Stimulated activated CD8-positive, alpha-beta memory T cell treated with anti-CD3 and anti-CD28 coated beads, Interleukin-12 subunit alpha, Interleukin-12 subunit beta, amount 100 ng/mL, for 1 hour (primary cell): ENCODE measurements around the gene PRKG1.
"Not testable (repeated sequence)": the region's sequence is repeated elsewhere in the genome, so short reads cannot be mapped to it uniquely, and the experiment has no call there.

ENCODE experiments used
- DNase-seq: peaks from one replicate; pipeline ENCODE4 v3.0.0-alpha.2; 2020; ENCODE audit warnings: low read depth

The PRKG1 gene

DNA sequence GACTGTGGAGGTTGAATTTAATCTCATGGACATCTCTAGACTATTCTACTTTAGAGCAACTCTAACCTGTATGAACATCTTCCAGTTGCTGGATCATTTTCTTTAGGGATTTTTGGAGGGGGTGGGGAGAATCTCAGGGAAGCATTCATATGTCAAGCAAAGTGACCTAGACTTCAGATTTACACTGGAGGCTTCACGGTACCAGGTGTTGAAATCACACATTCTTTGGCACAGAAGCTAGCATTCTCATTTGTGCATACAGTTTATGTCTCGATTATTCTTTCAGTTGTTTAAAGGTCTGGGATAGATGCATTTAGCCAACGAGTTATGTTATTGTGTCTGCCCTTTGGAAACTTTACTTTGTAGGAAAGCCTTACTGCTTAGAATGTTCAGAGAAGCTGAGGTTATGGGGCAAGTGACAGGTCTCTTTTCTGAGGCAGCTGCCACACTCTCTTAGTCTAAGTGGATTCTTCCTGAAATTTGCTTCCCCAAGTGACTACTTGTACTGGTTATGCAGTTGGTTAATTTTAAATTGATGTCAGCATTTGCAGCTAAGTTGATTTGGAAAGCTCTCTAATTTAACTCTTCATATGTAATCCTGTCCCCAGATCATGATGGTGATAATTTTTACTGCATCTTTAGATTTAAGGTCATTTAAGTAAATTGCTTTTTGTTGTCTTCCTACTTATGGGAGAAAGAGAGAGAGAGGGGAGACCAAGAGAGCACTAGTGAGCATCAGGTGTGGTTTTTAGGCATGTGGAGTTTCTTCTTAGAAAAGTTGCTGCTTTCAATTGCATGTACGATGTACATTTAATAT is 153.8 kb downstream of the PRKG1 start:
- DNase-seq: no peak

DNA sequence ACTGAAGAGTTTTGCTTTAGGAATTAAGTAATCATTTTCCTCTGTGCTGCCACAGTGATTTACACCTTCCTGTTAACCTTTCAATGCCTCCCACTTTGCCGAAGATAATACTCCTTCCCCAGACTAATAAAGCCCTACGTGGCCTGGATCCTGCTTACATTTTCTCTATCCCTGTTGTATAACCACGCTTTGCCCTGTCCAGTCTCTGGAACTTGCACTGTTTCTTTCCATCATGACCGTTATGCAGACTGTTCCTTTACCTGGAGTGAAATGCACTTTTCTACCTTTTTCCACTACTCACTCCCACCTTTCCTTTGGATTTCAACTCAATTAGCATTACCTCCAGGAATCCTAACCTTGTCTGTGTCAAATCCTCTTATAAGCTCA is 154.4 kb downstream of the PRKG1 start:
- DNase-seq: no peak

DNA sequence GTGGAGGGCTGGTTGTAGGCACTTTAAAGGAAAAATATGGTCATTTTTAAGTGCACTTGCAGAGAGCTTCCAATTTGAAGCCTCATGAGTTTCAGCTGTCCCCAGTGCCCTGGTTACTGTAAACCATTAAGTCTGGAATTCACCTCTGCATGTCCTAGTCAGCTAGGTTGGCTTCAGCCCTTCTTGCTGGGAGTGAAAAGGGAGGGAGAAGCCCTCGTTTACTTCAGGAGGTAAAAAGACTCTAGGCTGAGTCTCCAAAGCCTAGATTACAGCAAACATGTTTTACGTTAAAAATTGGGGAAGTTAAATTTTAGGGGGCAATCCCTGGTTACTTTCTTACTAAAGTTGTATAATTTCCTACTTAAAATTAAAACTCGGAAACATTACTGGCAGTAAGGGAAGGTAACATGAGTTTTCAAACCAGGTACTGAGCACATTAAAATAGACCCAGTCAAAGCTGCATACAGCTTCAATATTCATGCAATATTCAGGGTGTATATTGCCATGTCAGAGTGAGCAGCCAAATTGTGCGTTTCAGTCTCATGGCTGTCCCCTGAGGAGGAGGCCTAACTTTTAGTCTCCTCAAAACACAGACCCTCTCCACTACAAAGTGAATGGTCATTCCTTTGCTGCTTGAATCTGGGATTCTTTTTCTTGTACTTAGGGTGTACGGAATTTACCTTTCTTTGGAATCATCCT is 156.7 kb downstream of the PRKG1 start:
- no peak for DNase-seq

DNA sequence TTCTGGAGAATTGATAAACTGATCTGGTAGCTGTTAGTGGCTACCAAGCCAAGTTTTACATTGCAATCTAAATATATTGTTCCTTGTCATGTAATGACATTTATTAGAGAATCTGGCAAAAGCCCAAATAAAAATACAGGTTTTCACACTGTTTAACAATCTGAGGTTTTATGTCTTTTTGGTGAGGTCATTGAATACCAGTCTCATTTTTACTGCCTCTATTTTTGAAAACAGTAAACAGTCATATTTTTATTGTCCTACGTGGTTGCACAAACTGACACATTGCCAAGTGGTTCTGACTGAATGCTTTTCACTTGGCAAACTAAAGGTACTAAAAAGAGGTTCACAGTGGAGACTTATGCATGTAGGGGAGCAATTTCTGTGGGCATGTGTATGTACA is 157.5 kb downstream of the PRKG1 start:
- no peak for DNase-seq

DNA sequence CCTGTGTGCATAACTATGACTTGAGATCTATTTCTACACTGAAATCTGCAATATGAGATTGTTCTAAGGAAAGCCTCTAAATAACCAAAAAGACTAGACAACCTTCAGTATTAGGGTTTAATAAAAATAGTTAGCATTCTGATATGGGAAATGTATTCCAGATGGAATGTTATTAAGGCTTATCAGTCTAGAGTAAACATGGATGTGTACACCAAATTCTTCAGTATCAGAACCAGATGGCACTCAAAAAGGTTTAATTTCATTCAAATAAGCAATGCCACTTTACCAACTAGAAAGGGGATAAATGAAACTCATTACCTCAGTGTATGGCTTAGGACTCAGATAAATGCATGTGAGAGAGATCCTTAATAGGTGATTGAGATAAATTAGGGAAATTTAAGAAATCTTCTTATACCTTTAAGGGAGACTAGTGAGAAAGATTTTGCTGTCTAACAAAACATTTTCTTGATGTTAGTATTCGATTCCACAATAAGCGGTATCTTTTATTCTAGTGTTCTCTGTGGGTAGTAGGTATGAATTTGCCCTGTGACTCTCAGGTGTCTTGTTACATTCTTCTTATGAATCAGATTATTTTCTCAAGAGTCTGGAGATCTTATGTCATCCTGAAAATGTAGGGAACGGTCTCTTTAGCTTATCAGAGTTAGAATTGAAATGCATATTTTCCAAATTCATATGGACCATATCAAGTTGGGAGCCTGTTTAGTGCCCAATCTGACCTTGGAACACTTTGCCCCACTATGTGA is 159.2 kb downstream of the PRKG1 start:
- DNase-seq: no peak

DNA sequence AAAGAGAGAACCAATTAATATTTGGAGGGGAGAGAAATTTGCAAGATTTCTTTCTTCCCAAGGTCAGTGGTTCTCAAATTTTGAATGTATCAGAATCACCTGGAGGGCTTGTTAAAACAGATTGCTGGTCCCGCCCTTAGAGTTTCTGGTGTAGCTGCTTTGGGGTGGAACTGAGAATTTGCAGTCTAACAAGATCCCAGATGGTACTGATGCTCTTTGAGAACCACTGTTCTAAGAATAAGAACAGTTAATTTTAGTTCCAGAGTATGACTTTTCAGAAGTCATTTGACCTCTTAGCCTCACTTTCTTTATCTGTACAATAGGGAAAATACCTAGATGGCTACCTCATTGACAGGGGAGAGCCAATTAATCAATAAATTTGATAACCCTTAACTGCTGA is 161.6 kb downstream of the PRKG1 start:
- DNase-seq: no peak

DNA sequence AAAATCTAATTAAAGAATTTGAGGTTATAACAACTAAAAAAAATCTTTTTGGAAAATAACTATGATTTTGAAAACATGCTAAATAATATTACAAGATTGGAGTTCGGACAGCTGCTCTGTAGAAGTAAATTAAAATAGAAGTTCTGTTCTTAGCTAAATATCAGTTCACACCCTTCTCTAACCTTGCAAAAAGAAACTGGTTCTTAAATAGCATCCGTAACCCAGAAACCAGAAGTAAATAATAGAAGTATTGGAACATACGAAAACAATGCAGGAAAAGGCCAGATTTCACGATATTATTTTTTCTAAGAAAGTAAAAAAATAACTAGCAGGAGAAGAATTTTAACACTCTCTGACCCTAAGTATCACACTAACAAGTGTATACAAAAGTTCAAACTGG is 164.7 kb downstream of the PRKG1 start:
- DNase-seq: no peak

DNA sequence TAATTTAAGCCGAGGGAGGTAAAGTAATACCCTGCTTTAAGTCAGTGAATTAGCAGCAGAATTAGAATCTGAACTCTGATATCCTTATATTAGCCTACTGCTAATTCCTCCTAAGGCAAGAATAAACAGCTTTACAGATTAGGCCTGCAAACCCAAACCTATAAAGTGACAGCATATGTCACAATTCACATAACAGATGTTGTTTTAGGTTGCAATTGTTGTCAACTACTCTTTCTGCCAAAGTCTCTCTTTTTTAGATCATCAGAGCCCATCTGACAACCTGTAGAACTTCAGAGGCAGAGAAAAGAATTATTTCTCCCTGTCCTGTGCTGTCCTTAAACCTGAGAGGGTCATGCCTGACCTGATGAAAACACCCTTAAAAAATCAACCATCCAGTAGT is 167.2 kb downstream of the PRKG1 start:
- DNase-seq: no peak

DNA sequence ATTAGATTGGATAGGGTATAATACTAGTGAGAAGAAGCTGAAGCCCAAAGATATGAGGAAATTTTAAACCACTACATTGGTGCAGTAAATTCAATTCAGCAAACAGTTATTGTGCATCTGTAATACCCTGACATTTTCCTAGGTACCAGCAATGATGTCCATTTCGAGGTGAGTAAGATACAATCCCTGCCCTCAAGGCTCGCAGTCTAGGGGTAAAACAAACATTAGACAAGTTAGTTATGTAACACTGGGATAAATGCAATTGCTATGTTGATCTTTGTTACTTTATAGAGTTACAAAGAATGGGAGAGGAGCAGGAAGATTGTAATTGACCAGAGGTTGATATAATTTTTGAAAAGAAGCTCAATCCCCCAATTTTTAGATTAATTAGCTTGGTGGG is 168.1 kb downstream of the PRKG1 start:
- DNase-seq: no peak

DNA sequence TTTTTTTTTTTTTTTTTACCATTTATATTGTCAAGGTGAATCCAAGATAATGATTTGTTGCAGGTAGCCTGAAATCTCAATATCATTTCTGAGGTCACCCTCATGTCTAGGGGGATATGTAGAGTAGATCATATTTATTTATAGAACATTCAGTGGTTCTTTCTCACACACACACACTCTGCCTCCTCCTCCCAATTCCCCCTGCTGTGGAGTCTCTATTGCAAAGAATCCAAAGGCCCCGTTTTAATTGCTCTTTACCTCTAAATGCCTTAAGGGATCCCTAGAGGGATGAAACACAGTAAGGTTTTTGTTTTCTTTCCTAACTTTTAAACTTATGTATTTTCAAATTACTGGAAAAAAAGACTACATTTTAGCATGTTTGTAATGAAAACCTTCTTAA is 170.0 kb downstream of the PRKG1 start:
- DNase-seq: no peak

DNA sequence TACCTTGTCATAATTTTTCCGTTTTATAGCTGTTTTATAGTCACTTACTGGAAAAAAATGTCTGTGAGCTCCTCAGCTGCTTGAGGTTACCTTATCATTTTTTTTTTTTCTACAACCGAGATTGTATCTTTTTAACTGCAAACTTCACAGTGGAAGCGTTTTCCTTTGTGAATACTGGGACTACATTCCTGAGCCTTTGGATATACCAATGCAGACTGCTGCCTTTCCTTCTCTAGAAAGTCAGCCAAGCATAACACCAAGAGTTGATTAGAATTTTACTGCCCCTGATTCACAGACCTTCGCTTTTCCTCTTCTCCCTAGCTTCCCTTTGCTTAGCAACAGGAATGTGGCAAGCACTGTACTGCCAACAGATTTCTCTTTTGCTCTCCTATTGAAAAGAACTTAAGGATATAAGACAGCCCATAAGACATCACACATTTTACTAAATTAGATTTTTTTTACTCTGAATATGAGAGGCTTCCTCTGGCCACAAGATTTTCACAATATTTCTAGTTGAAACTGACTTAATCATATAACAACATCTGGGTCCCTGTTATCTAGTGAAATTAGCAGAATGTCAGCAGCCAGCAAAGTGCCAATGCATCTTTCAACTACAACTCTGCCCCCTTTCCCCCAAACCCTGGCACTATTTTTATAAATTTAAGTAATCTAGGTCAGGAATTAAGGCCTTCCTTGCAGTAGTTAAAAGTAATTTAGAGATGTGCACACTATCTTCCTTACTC is 170.6 kb downstream of the PRKG1 start:
- no peak for DNase-seq

DNA sequence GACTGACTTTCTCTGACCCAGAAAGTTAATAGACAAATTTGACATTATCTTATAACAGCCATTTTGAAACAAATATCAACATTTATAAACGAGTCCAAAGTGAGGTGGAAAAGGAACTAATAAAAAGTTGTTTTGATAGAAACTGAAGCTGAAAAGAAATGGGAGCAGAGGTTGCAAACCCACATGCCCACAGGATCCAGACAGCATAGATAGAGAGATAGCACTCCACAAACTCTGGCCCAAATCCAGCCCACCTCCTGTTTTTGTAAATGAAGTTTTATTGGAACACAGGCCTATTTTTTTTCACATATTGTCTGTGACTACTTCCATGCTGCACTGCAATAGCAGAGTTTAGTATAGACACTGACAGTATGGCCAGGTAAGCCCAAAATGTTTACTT is 171.9 kb downstream of the PRKG1 start:
- DNase-seq: no peak

DNA sequence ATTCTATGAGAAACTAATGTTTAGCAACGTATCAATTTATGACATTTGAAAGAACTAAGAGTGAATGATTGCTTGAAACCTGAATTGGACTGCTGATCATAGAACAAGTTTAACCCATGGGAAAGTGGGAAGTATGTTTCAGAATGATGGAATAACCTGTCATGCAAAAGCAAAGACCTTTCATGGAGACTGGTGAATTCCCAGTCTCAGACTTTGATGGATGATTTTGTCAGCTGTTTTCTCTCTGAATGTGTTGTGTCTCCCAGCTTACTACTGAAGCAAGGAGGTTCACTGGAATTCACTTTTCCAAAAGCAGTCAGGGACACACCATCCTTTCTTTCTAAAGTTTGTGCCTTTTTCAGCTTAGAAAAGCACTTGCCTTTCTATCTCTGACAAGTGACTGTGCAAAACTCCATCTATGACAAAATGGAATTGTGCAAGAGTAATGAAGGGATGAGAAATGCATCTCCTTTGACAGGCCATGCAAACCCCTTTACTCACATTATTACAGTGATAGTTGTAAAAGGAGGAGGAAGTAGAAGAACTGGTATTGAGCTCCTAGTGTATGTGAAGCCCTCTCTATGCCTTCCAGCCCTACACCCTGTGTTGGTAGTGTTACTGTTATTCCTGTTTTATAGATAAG is 176.1 kb downstream of the PRKG1 start:
- no peak for DNase-seq

DNA sequence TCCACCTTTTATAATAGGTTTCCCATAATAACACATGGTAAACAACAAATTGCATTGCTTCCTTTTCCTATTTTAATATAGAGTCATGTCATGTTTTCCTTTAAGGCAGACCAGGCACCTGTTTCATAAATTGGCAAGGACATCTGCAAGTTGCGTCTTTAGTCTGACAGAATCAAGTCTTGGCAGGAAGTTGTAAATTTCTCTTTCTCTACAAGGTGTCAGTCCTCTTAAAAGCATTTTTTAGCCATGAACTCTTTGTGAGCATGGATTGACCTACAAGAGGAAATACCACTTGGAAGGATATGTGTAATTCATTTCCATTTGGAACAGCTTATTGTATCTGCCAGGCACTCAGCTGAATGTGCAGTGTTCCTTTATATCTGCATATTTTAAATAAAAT is 176.8 kb downstream of the PRKG1 start:
- DNase-seq: no peak

DNA sequence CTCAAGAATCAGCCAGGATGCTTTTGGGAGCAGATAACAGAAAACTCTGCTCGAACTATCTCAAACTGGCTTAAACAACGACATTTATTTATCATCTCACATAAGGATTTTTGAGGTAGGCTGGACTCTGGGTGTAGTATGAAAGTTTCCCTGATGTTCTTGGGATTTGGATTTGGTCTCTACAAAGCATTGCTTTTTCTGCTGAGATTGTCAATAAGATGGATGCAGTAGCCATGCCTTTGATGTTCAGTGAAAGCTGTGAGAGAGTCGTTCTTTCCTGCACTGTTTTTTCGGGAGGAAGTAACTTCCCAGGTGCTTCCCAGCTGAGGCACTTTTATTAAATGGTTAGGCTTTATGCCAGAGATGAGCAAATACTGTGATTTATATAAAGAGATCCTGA is 181.1 kb downstream of the PRKG1 start:
- no peak for DNase-seq

DNA sequence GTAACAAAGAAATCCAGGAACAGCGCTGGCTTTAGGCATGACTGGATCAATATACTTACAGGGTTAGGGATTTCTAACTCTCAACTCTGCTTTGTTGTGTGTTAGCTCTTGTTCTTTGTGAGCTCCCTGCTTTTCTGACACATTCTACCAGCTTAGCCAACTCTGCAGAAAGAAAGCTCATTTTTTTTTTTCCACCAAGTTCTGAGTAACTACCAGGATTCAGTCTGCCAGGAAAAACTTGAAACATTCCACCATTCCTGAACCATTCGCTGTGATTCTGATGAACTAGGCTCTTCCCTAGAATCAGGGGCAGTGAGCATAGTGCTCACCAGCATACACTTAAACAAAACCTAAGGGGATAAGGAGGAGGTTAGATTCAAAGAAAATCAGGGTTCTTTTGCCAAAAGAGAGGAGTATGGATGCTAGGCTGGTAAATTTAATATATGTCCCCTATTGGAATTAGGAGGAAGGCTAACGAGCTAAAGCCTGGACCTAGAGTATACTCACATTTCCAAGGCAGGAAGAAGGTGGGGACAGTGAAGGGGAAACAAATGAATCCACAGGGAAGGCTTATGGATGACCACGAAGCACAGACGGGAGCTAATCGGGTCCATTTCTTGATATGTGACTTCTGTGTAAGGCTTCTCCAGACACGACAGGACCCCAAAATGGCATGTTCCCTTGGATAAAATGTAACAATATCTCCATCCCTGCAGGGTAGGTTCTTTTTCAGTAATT is 183.4 kb downstream of the PRKG1 start:
- DNase-seq: no peak

DNA sequence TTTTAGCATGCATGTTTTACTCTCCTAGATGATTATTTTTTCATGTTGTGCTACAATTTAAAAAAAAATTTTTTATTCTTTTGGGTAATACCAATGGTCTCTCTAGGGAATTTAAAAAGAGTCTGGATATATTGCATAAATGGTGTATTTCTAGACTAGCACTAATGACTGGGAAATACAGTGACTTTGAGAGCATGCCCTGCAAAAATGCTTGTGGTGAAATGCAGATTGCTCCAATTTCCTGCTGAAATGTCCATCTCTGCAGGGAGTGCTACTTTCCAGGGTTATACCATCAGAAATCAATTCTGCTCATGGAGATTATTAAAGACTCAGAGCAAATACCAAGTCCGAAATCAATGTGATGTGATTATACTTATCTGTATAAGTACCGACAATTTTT is 186.1 kb downstream of the PRKG1 start:
- DNase-seq: no peak

DNA sequence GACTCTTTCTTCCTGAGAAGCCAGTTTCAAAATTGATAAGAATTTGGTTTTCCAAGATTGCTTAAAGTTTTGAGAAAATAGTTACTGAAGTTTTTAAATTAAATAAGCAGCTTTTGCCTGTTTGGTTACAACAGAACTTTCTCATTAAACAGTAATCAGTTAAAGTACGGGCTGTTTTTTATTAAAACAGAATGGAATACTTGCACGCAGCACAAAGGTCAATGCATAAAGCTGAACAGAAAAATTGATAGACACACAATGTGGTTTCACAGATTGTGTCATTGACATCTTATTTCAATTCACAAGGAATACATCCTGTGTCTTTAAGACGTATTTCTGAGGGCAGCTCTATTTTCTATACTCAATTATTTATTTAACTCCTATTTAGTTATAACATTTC is 192.2 kb downstream of the PRKG1 start:
- no peak for DNase-seq

DNA sequence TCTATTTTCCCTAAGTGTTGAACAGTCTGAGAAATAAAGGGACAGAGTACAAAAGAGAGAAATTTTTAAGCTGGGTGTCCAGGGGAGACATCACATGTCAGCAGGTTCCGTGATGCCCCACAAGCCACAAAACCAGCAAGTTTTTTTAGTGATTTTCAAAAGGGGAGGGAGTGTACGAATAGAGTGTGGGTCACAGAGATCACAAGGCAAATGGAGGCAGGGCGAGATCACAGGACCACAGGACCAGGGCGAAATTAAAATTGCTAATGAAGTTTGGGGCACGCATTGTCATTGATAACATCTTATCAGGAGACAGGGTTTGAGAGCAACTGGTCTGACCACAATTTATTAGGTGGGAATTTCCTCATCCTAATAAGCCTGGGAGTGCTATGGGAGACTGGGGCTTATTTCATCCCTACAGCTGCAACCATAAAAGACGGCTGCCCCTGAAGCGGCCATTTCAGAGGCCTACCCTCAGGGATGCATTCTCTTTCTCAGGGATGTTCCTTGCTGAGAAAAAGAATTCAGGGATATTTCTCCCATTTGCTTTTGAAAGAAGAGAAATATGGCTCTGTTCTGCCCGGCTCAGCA is 193.8 kb downstream of the PRKG1 start:
- not testable (repeated sequence) for DNase-seq

DNA sequence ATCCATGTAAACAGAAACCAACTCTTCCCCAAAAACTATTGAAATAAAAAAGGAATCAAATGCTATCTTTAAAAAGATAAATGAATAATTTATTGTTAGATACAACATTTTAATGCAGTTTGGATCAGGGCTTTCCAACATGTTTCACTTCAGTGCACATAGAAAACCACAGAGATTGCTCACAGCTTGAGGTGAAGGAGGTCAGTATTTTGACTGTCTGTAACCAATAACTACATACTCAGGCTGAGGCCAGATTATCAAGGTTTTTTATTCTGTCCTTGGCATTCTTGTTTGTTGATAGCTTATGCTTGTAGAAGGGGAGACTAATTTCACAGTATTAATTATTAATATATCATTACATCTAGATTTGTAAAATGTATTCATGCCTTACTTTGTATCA is 195.5 kb downstream of the PRKG1 start:
- DNase-seq: no peak
